Spinal cord (tissue), 10 donors: ENCODE data around the gene OR4D1. TPM values are rescaled to one million over a fixed set of nuclear protein-coding genes. Genes with fewer than 3 reads are reported as not detected.

Source experiments
- DNase-seq, 6 donors: peaks; one replicate each; pipeline versions ENCODE4 v3.0.0 to v3.0.0-alpha.2; 2013 to 2015; ENCODE audit warnings: low spot score in 6 of 6, low read depth in 4 of 6
- H3K27ac ChIP-seq: one replicate; pipeline ENCODE4 v1.5.1; 2013; ENCODE audit warnings: low read depth, low read length, control low read depth
- H3K27me3 ChIP-seq: one replicate; pipeline ENCODE4 v1.6.1; 2013; ENCODE audit warnings: low read length; ENCODE audit not compliant: control insufficient read depth, insufficient read depth
- H3K36me3 ChIP-seq: one replicate; pipeline ENCODE4 v1.6.1; 2013; ENCODE audit warnings: low read length; ENCODE audit not compliant: control insufficient read depth, insufficient read depth
- H3K4me1 ChIP-seq: one replicate; pipeline ENCODE4 v1.6.1; 2013; ENCODE audit warnings: low read length; ENCODE audit not compliant: control insufficient read depth, insufficient read depth
- H3K4me3 ChIP-seq: one replicate; pipeline ENCODE4 v1.5.1; 2013; ENCODE audit warnings: low read depth, low read length, control low read depth
- H3K9me3 ChIP-seq: one replicate; pipeline ENCODE4 v1.6.1; 2013; ENCODE audit warnings: low read length; ENCODE audit not compliant: control insufficient read depth, insufficient read depth
- WGBS: methylation state at CpG from one replicate; pipeline ENCODE4 v1.1.5; 2013; ENCODE audit warnings: missing lambda C conversion rate; ENCODE audit not compliant: insufficient coverage; 5-methylcytosine and 5-hydroxymethylcytosine counted together
- polyA plus RNA-seq, 2 donors: library from polyadenylated mRNA; unstranded; fragments of 120-200 nt; gene quantifications; one replicate each; pipeline ENCODE4 v1.2.1, GENCODE V29; 2013; ENCODE audit not compliant: insufficient read length in 2 of 2
- total RNA-seq, 2 donors: library from RNA; depleted of rRNA in 1 of 2; stranded (reverse); fragments of 120-200 nt in 1 of 2; fragments of >200 nt in 1 of 2; gene quantifications; one replicate each; pipeline versions ENCODE4 v1.2.3 to v1.2.4, GENCODE V29; 2013 to 2014
- donor health status: healthy.

The OR4D1 gene
- total and polyA plus RNA-seq, 4 donors: 0.06 to 0.20 (median 0.18) TPM

GRCh38 chr17:58204796-58205195 lies 56.6 kb downstream of the OR4D1 start:
- peaks cover 35% of the 10 kb centered on the region for H3K36me3 ChIP-seq
- no peak overlapping the region for H3K4me3 ChIP-seq
- no peaks in the 10 kb centered on the region for H3K27me3 ChIP-seq
- no peak overlapping the region for H3K27ac ChIP-seq
- H3K9me3 ChIP-seq: no peaks in the 10 kb centered on the region
- DNase-seq: no peak
- 85% methylated on average over 4 of the region's 5 CpGs for WGBS
- peaks cover 2% of the 10 kb centered on the region for H3K4me1 ChIP-seq

- H3K27me3 ChIP-seq: no peaks in the 10 kb centered on the region
- H3K27ac ChIP-seq: no peak overlapping the region
- no peak for DNase-seq
- 93% methylated on average over 5 of the region's 11 CpGs for WGBS
- H3K4me3 ChIP-seq: no peak overlapping the region
- H3K4me1 ChIP-seq: no peaks in the 10 kb centered on the region
- H3K9me3 ChIP-seq: no peaks in the 10 kb centered on the region
- peaks cover 47% of the 10 kb centered on the region for H3K36me3 ChIP-seq
Measured at GRCh38 chr17:58205936-58206335, 57.8 kb downstream of the OR4D1 start.

- 89% methylated on average over 1 of the region's 3 CpGs for WGBS
- Histone ChIP-seq H3K4me3 (no peak overlapping the region), H3K27ac (no peak overlapping the region), H3K36me3 (peaks cover 55% of the 10 kb centered on the region), H3K9me3 (no peaks in the 10 kb centered on the region), H3K27me3 (no peaks in the 10 kb centered on the region), H3K4me1 (no peaks in the 10 kb centered on the region)
- no peak for DNase-seq
Measured at GRCh38 chr17:58207451-58207850, 59.3 kb downstream of the OR4D1 start.

- 100% methylated on average over 2 of the region's 5 CpGs for WGBS
- Histone ChIP-seq H3K4me3 (no peak overlapping the region), H3K27ac (no peak overlapping the region), H3K9me3 (no peaks in the 10 kb centered on the region), H3K27me3 (no peaks in the 10 kb centered on the region), H3K36me3 (peaks cover 60% of the 10 kb centered on the region), H3K4me1 (no peaks in the 10 kb centered on the region)
- no peak for DNase-seq
Measured at GRCh38 chr17:58208344-58208743, 60.2 kb downstream of the OR4D1 start.

Other genes starting within 250 kb of the OR4D1 start
- gene CUEDC1, start 193.0 kb upstream of the OR4D1 start, total RNA-seq: 10 to 100 TPM; 14.0 to 17.7 TPM
- gene CUEDC1, start 193.0 kb upstream of the OR4D1 start, polyA plus RNA-seq: 100 to 1,000 TPM; 110 to 111 TPM
- gene VEZF1, start 160.1 kb upstream of the OR4D1 start, total RNA-seq: 10 to 100 TPM; 56.1 to 70.1 TPM
- gene VEZF1, start 160.1 kb upstream of the OR4D1 start, polyA plus RNA-seq: 10 to 100 TPM; 71.2 to 96.1 TPM
- 100 to 1,000 TPM; 226 to 234 TPM for gene SRSF1, start 141.1 kb upstream of the OR4D1 start, total RNA-seq
- 100 to 1,000 TPM; 200 to 210 TPM for gene SRSF1, start 141.1 kb upstream of the OR4D1 start, polyA plus RNA-seq
- 10 to 100 TPM; 33.1 to 64.2 TPM for gene DYNLL2, start 65.0 kb upstream of the OR4D1 start, total RNA-seq
- gene DYNLL2, start 65.0 kb upstream of the OR4D1 start, polyA plus RNA-seq: 100 to 1,000 TPM; 136 to 152 TPM
- not detected for gene OR4D2, start 18.6 kb downstream of the OR4D1 start, total RNA-seq
- gene OR4D2, start 18.6 kb downstream of the OR4D1 start, polyA plus RNA-seq: not detected
- 1 to 10 TPM in 1 of 2 donors, under 1 TPM in 1; 0.11 to 1.2 TPM for gene EPX, start 44.3 kb downstream of the OR4D1 start, total RNA-seq
- gene EPX, start 44.3 kb downstream of the OR4D1 start, polyA plus RNA-seq: under 1 TPM; 0.52 to 0.75 TPM
- gene MKS1, start 70.9 kb downstream of the OR4D1 start, total RNA-seq: 10 to 100 TPM; 15.8 to 23.7 TPM
- gene MKS1, start 70.9 kb downstream of the OR4D1 start, polyA plus RNA-seq: 10 to 100 TPM; 26.7 to 29.0 TPM
- under 1 TPM; 0.17 to 0.20 TPM for gene LPO, start 90.2 kb downstream of the OR4D1 start, total RNA-seq
- under 1 TPM; 0.81 to 0.83 TPM for gene LPO, start 90.2 kb downstream of the OR4D1 start, polyA plus RNA-seq
- gene MPO, start 132.6 kb downstream of the OR4D1 start, total RNA-seq: 10 to 100 TPM in 1 of 2 donors, 1 to 10 TPM in 1; 6.0 to 71.2 TPM
- gene MPO, start 132.6 kb downstream of the OR4D1 start, polyA plus RNA-seq: 1 to 10 TPM; 1.9 to 3.5 TPM
- 10 to 100 TPM; 22.6 to 34.0 TPM for gene TSPOAP1, start 180.4 kb downstream of the OR4D1 start, total RNA-seq
- 100 to 1,000 TPM; 105 to 123 TPM for gene TSPOAP1, start 180.4 kb downstream of the OR4D1 start, polyA plus RNA-seq
- gene SUPT4H1, start 203.8 kb downstream of the OR4D1 start, total RNA-seq: 10 to 100 TPM; 48.4 to 78.5 TPM
- gene SUPT4H1, start 203.8 kb downstream of the OR4D1 start, polyA plus RNA-seq: 10 to 100 TPM; 96.5 to 97.8 TPM